HG03025 (cell line): ENCODE measurements around the gene CEP152.
"Not testable (repeated sequence)": the region's sequence is repeated elsewhere in the genome, so short reads cannot be mapped to it uniquely, and the experiment has no call there.

ENCODE experiments used
- ATAC-seq: cut with Tn5 transposase; IDR thresholded peaks from one replicate; pipeline ENCODE4 v1.9.1; 2021; ENCODE audit warnings: mild to moderate bottlenecking, moderate library complexity; ENCODE audit not compliant: unreplicated experiment, low FRiP score

Gene CEP152

GRCh38 chr15:48814286-48814685, 3.4 kb upstream of the CEP152 start:
- ATAC-seq, result no peak

- ATAC-seq, result no peak
Measured at GRCh38 chr15:48811325-48811958, 573 bp upstream of the CEP152 start.

GRCh38 chr15:48806151-48806550, 4.7 kb downstream of the CEP152 start:
- ATAC-seq, result no peak

GRCh38 chr15:48805591-48805990, 5.3 kb downstream of the CEP152 start:
- ATAC-seq, result no peak

GRCh38 chr15:48803877-48804276, 7.0 kb downstream of the CEP152 start:
- no peak for ATAC-seq

GRCh38 chr15:48802867-48803266, 8.0 kb downstream of the CEP152 start:
- ATAC-seq, result no peak

GRCh38 chr15:48802257-48802656, 8.6 kb downstream of the CEP152 start:
- no peak for ATAC-seq

GRCh38 chr15:48800811-48801455, 9.9 kb downstream of the CEP152 start:
- ATAC-seq, result no peak

- ATAC-seq, result no peak
Measured at GRCh38 chr15:48800245-48800644, 10.6 kb downstream of the CEP152 start.

- no peak for ATAC-seq
Measured at GRCh38 chr15:48798319-48798718, 12.6 kb downstream of the CEP152 start.

GRCh38 chr15:48796930-48797329, 13.9 kb downstream of the CEP152 start:
- ATAC-seq, result no peak

GRCh38 chr15:48796521-48796920, 14.3 kb downstream of the CEP152 start:
- no peak for ATAC-seq

GRCh38 chr15:48795901-48796300, 15.0 kb downstream of the CEP152 start:
- no peak for ATAC-seq

- ATAC-seq, result peak; percentile 98
Measured at GRCh38 chr15:48794697-48795134, 16.2 kb downstream of the CEP152 start.

GRCh38 chr15:48792408-48792807, 18.5 kb downstream of the CEP152 start:
- ATAC-seq, result no peak

GRCh38 chr15:48790466-48791115, 20.3 kb downstream of the CEP152 start:
- ATAC-seq, result not testable (repeated sequence)

GRCh38 chr15:48785712-48786111, 25.2 kb downstream of the CEP152 start:
- ATAC-seq, result no peak

GRCh38 chr15:48785195-48785594, 25.7 kb downstream of the CEP152 start:
- no peak for ATAC-seq

GRCh38 chr15:48784756-48785155, 26.1 kb downstream of the CEP152 start:
- no peak for ATAC-seq

GRCh38 chr15:48782911-48783310, 28.0 kb downstream of the CEP152 start:
- no peak for ATAC-seq

GRCh38 chr15:48781481-48782081, 29.3 kb downstream of the CEP152 start:
- ATAC-seq, result no peak
